Testis (tissue), 2 donors: ENCODE results near the gene PRXL2C.

Experiments used
- CTCF ChIP-seq, 3 experiments: fragments of 450-650 bp in 2 of 3; fragments of 200-600 bp in 1 of 3; sonication (generic) in 1 of 3; IDR thresholded peaks; one replicate each; pipeline ENCODE4 v1.5.1; 2016 to 2019; ENCODE audit warnings: antibody characterized with exemption in 3 of 3, mild to moderate bottlenecking in 2 of 3, moderate library complexity in 1 of 3
- POLR2A ChIP-seq: fragments of 450-650 bp; IDR thresholded peaks from one replicate; pipeline ENCODE4 v1.6.1; 2017; ENCODE audit warnings: antibody characterized with exemption, mild to moderate bottlenecking, moderate library complexity

- TF ChIP-seq CTCF (IDR thresholded peaks at IDR 0.05) (no peak), POLR2A (no peak)
Measured at GRCh38 chr9:96651626-96652025, 3.5 kb downstream of the PRXL2C start.
